Progenitor cell of endocrine pancreas (in vitro differentiated cells): ENCODE measurements around the gene XRCC5. TPM values are rescaled to one million over a fixed set of nuclear protein-coding genes. Genes with fewer than 3 reads are reported as not detected.

Experiments
- DNase-seq: peaks from one replicate; pipeline ENCODE4 v3.0.0; 2021; ENCODE audit warnings: low spot score; ENCODE audit not compliant: unreplicated experiment
- H3K27ac Mint-ChIP-seq: 2 replicates; pipeline ENCODE4 v1.8.0; 2021; ENCODE audit warnings: mild to moderate bottlenecking, moderate library complexity, mixed read lengths
- H3K27me3 Mint-ChIP-seq: 2 replicates; pipeline ENCODE4 v1.8.0; 2021; ENCODE audit warnings: mixed read lengths
- H3K36me3 Mint-ChIP-seq: 2 replicates; pipeline ENCODE4 v1.8.0; 2022; ENCODE audit warnings: mixed read lengths; ENCODE audit not compliant: insufficient read depth
- H3K4me1 Mint-ChIP-seq: 2 replicates; pipeline ENCODE4 v1.8.0; 2021; ENCODE audit warnings: low read depth, mixed read lengths
- H3K4me3 Mint-ChIP-seq: 2 replicates; pipeline ENCODE4 v1.8.0; 2021; ENCODE audit warnings: low read depth, mild to moderate bottlenecking, moderate library complexity, mixed read lengths
- H3K9me3 Mint-ChIP-seq: 2 replicates; pipeline ENCODE4 v1.8.0; 2021; ENCODE audit warnings: low read depth, mixed read lengths
- total RNA-seq: library from RNA; stranded (reverse); gene quantifications from 2 replicates; pipeline ENCODE4 v1.2.1, GENCODE V29; 2021
- TF ChIP-seq, protein P1 (sequence below): fragments of 200-600 bp; sonication (generic); IDR thresholded peaks from one replicate; pipeline ENCODE4 v1.5.0; 2021; ENCODE audit warnings: antibody characterized with exemption, mild to moderate bottlenecking; ENCODE audit not compliant: unreplicated experiment

Gene XRCC5
- total RNA-seq, 1 donor from 2014 or later: 378 TPM

- no peaks in the 10 kb centered on the region for H3K9me3 Mint-ChIP-seq
- TF ChIP-seq, protein P1, sequence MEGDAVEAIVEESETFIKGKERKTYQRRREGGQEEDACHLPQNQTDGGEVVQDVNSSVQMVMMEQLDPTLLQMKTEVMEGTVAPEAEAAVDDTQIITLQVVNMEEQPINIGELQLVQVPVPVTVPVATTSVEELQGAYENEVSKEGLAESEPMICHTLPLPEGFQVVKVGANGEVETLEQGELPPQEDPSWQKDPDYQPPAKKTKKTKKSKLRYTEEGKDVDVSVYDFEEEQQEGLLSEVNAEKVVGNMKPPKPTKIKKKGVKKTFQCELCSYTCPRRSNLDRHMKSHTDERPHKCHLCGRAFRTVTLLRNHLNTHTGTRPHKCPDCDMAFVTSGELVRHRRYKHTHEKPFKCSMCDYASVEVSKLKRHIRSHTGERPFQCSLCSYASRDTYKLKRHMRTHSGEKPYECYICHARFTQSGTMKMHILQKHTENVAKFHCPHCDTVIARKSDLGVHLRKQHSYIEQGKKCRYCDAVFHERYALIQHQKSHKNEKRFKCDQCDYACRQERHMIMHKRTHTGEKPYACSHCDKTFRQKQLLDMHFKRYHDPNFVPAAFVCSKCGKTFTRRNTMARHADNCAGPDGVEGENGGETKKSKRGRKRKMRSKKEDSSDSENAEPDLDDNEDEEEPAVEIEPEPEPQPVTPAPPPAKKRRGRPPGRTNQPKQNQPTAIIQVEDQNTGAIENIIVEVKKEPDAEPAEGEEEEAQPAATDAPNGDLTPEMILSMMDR: no peak
- H3K4me1 Mint-ChIP-seq: no peaks in the 10 kb centered on the region
- no peak for DNase-seq
- no peak overlapping the region for H3K4me3 Mint-ChIP-seq
- peaks cover 5% of the 10 kb centered on the region for H3K36me3 Mint-ChIP-seq
- H3K27me3 Mint-ChIP-seq: no peaks in the 10 kb centered on the region
- H3K27ac Mint-ChIP-seq: no peak overlapping the region
Measured at GRCh38 chr2:216222650-216223352, 113.7 kb downstream of the XRCC5 start.

- H3K4me1 Mint-ChIP-seq: no peaks in the 10 kb centered on the region
- no peaks in the 10 kb centered on the region for H3K27me3 Mint-ChIP-seq
- H3K27ac Mint-ChIP-seq: no peak overlapping the region
- peaks cover 3% of the 10 kb centered on the region for H3K36me3 Mint-ChIP-seq
- TF ChIP-seq, protein P1: no peak
- no peak for DNase-seq
- peaks cover 4% of the 10 kb centered on the region for H3K9me3 Mint-ChIP-seq
- H3K4me3 Mint-ChIP-seq: no peak overlapping the region
Measured at GRCh38 chr2:216224388-216224787, 115.2 kb downstream of the XRCC5 start.

GRCh38 chr2:216229277-216229914 lies 120.2 kb downstream of the XRCC5 start:
- TF ChIP-seq, protein P1: no peak
- H3K27ac Mint-ChIP-seq: no peak overlapping the region
- H3K4me1 Mint-ChIP-seq: no peaks in the 10 kb centered on the region
- H3K27me3 Mint-ChIP-seq: no peaks in the 10 kb centered on the region
- no peak overlapping the region for H3K4me3 Mint-ChIP-seq
- peaks cover 31% of the 10 kb centered on the region for H3K9me3 Mint-ChIP-seq
- DNase-seq: no peak
- H3K36me3 Mint-ChIP-seq: peaks cover 11% of the 10 kb centered on the region

- no peak overlapping the region for H3K27ac Mint-ChIP-seq
- TF ChIP-seq, protein P1: no peak
- peaks cover 11% of the 10 kb centered on the region for H3K36me3 Mint-ChIP-seq
- no peak overlapping the region for H3K4me3 Mint-ChIP-seq
- H3K9me3 Mint-ChIP-seq: peaks cover 31% of the 10 kb centered on the region
- no peaks in the 10 kb centered on the region for H3K4me1 Mint-ChIP-seq
- DNase-seq: no peak
- no peaks in the 10 kb centered on the region for H3K27me3 Mint-ChIP-seq
Measured at GRCh38 chr2:216231867-216232266, 122.7 kb downstream of the XRCC5 start.

- no peak for DNase-seq
Measured at GRCh38 chr2:216232721-216233120, 123.6 kb downstream of the XRCC5 start.

More at GRCh38 chr2:216232721-216233120, 123.6 kb downstream of the XRCC5 start:
- Mint-ChIP-seq H3K4me3 (no peak overlapping the region), H3K27me3 (no peaks in the 10 kb centered on the region), H3K4me1 (no peaks in the 10 kb centered on the region), H3K27ac (no peak overlapping the region), H3K36me3 (peaks cover 11% of the 10 kb centered on the region), H3K9me3 (peaks cover 31% of the 10 kb centered on the region)
- TF ChIP-seq, protein P1: no peak
